Measurements from ENCODE around the gene ECM2. TPM values are rescaled to one million over a fixed set of nuclear protein-coding genes. Genes with fewer than 3 reads are reported as not detected.

ECM2 gene
- polyA plus RNA-seq, 2 donors: 0.41 to 0.84 TPM

DNA sequence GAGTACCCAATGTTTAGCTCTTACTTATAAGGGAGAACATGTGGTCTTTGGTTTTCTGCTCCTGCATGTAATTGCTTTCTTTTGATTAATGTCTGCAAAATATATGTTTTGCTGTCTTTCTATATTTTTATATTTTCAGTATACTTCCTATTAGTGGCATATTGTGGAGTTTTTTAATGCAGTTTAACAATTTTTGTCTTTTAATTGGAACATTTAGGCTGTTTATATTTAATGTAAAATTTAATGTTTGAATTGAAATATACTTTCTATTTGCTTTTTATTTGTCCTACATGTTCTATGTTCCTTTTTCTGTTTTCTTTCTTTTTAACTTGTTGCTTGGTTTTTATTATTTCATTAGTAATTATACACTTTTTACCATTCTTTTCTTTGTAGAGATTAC is 4.9 kb downstream of the ECM2 start:
- no peak overlapping the region for H3K4me3 ChIP-seq (ENCODE audit: low read depth in 1 of 2, low read length in 2 of 2)
- no peak overlapping the region for H3K27ac ChIP-seq (ENCODE audit: low read depth in 2 of 2, low read length in 1 of 2)
- H3K27me3 ChIP-seq (ENCODE audit: control insufficient read depth in 1 of 2, insufficient read depth in 2 of 2, low read length in 2 of 2): no peaks in the 10 kb centered on the region
- H3K36me3 ChIP-seq (ENCODE audit: control insufficient read depth in 2 of 2, insufficient read depth in 2 of 2, low read length in 1 of 2): no peaks in the 10 kb centered on the region
- no peaks in the 10 kb centered on the region for H3K9me3 ChIP-seq (ENCODE audit: control insufficient read depth in 2 of 2, insufficient read depth in 1 of 2, low read depth in 1 of 2, low read length in 1 of 2)
- no peaks in the 10 kb centered on the region for H3K4me1 ChIP-seq (ENCODE audit: control insufficient read depth in 2 of 2, insufficient read depth in 2 of 2, low read length in 1 of 2)

GRCh38 chr9:92529124-92529523 is 6.7 kb downstream of the ECM2 start:
- 95 to 96% methylated on average over 3 of the region's 3 CpGs for WGBS, 2 donors
- Histone ChIP-seq H3K27ac (ENCODE audit: low read depth in 2 of 2, low read length in 1 of 2) (no peak overlapping the region), H3K4me3 (ENCODE audit: low read depth in 1 of 2, low read length in 2 of 2) (no peak overlapping the region), H3K4me1 (ENCODE audit: control insufficient read depth in 2 of 2, insufficient read depth in 2 of 2, low read length in 1 of 2) (no peaks in the 10 kb centered on the region), H3K9me3 (ENCODE audit: control insufficient read depth in 2 of 2, insufficient read depth in 1 of 2, low read depth in 1 of 2, low read length in 1 of 2) (no peaks in the 10 kb centered on the region), H3K27me3 (ENCODE audit: control insufficient read depth in 1 of 2, insufficient read depth in 2 of 2, low read length in 2 of 2) (no peaks in the 10 kb centered on the region), H3K36me3 (ENCODE audit: control insufficient read depth in 2 of 2, insufficient read depth in 2 of 2, low read length in 1 of 2) (no peaks in the 10 kb centered on the region)

DNA sequence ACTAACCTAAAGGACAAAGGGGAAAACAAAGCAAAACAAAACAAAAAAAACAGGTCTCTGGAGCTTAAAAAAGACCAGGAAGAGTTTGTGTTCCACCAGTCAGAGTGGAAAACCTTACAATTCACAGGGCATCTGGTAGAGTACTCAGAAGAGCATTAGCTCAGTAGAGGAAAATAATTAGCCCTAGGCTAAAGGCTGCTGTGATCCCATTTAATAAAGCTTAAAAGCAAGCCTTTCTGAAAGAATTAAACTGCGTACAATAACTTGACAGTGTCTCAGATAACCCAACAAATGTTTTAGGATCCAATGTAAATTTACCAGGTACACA is 7.3 kb downstream of the ECM2 start:
- Histone ChIP-seq H3K4me3 (ENCODE audit: low read depth in 1 of 2, low read length in 2 of 2) (no peak overlapping the region), H3K27ac (ENCODE audit: low read depth in 2 of 2, low read length in 1 of 2) (no peak overlapping the region), H3K27me3 (ENCODE audit: control insufficient read depth in 1 of 2, insufficient read depth in 2 of 2, low read length in 2 of 2) (no peaks in the 10 kb centered on the region)

GRCh38 chr9:92527832-92528521 is 7.8 kb downstream of the ECM2 start:
- H3K36me3 ChIP-seq (ENCODE audit: control insufficient read depth in 2 of 2, insufficient read depth in 2 of 2, low read length in 1 of 2): no peaks in the 10 kb centered on the region
- H3K4me3 ChIP-seq (ENCODE audit: low read depth in 1 of 2, low read length in 2 of 2): no peak overlapping the region
- no peaks in the 10 kb centered on the region for H3K9me3 ChIP-seq (ENCODE audit: control insufficient read depth in 2 of 2, insufficient read depth in 1 of 2, low read depth in 1 of 2, low read length in 1 of 2)
- no peaks in the 10 kb centered on the region for H3K4me1 ChIP-seq (ENCODE audit: control insufficient read depth in 2 of 2, insufficient read depth in 2 of 2, low read length in 1 of 2)
- no peaks in the 10 kb centered on the region for H3K27me3 ChIP-seq (ENCODE audit: control insufficient read depth in 1 of 2, insufficient read depth in 2 of 2, low read length in 2 of 2)
- whole genome bisulfite sequencing, 2 donors: 90 to 93% methylated on average over 4 of the region's 4 CpGs
- no peak overlapping the region for H3K27ac ChIP-seq (ENCODE audit: low read depth in 2 of 2, low read length in 1 of 2)

More for the DNA sequence above, 7.3 kb downstream of the ECM2 start:
- H3K4me1 ChIP-seq (ENCODE audit: control insufficient read depth in 2 of 2, insufficient read depth in 2 of 2, low read length in 1 of 2): no peaks in the 10 kb centered on the region
- H3K36me3 ChIP-seq (ENCODE audit: control insufficient read depth in 2 of 2, insufficient read depth in 2 of 2, low read length in 1 of 2): no peaks in the 10 kb centered on the region
- 79 to 90% methylated on average over 1 of the region's 1 CpG for WGBS, 2 donors
- H3K9me3 ChIP-seq (ENCODE audit: control insufficient read depth in 2 of 2, insufficient read depth in 1 of 2, low read depth in 1 of 2, low read length in 1 of 2): no peaks in the 10 kb centered on the region

DNA sequence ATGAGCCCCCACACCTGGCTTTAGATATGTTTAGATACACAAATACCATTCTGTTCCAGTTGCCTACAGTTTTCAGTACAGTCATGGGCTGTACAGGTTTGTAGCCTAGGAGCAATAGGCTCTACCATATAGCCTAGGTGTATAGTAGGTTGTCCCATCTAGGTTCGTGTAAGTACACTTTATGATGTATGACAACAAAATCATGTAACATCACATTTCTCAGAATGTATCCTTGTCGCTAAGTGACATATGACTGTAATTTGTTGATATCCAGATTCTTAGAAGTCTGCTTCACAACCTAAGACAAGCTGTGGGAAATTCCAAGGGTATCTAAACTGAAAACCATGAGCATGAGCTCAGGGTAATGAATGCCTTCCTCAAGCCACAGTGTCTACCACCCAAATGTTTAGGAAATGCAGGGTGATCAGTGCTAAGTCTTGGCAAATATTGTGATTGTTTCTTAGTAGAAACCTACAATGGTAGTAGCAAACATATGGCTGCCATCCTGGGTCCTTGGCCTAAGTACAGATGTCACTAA is 8.4 kb downstream of the ECM2 start:
- H3K9me3 ChIP-seq (ENCODE audit: control insufficient read depth in 2 of 2, insufficient read depth in 1 of 2, low read depth in 1 of 2, low read length in 1 of 2): no peaks in the 10 kb centered on the region
- 91% methylated on average over 2 of the region's 2 CpGs for WGBS, 2 donors
- H3K36me3 ChIP-seq (ENCODE audit: control insufficient read depth in 2 of 2, insufficient read depth in 2 of 2, low read length in 1 of 2): no peaks in the 10 kb centered on the region
- no peak overlapping the region for H3K27ac ChIP-seq (ENCODE audit: low read depth in 2 of 2, low read length in 1 of 2)
- no peaks in the 10 kb centered on the region for H3K27me3 ChIP-seq (ENCODE audit: control insufficient read depth in 1 of 2, insufficient read depth in 2 of 2, low read length in 2 of 2)
- H3K4me1 ChIP-seq (ENCODE audit: control insufficient read depth in 2 of 2, insufficient read depth in 2 of 2, low read length in 1 of 2): no peaks in the 10 kb centered on the region
- H3K4me3 ChIP-seq (ENCODE audit: low read depth in 1 of 2, low read length in 2 of 2): no peak overlapping the region

GRCh38 chr9:92525306-92525705 is 10.5 kb downstream of the ECM2 start:
- no peaks in the 10 kb centered on the region for H3K27me3 ChIP-seq (ENCODE audit: control insufficient read depth in 1 of 2, insufficient read depth in 2 of 2, low read length in 2 of 2)
- H3K27ac ChIP-seq (ENCODE audit: low read depth in 2 of 2, low read length in 1 of 2): no peak overlapping the region
- H3K36me3 ChIP-seq (ENCODE audit: control insufficient read depth in 2 of 2, insufficient read depth in 2 of 2, low read length in 1 of 2): no peaks in the 10 kb centered on the region
- H3K4me3 ChIP-seq (ENCODE audit: low read depth in 1 of 2, low read length in 2 of 2): no peak overlapping the region
- H3K4me1 ChIP-seq (ENCODE audit: control insufficient read depth in 2 of 2, insufficient read depth in 2 of 2, low read length in 1 of 2): no peaks in the 10 kb centered on the region
- WGBS, 2 donors: 93 to 94% methylated on average over 5 of the region's 5 CpGs
- no peaks in the 10 kb centered on the region for H3K9me3 ChIP-seq (ENCODE audit: control insufficient read depth in 2 of 2, insufficient read depth in 1 of 2, low read depth in 1 of 2, low read length in 1 of 2)

- H3K4me3 ChIP-seq (ENCODE audit: low read depth in 1 of 2, low read length in 2 of 2): no peak overlapping the region
- no peak overlapping the region for H3K27ac ChIP-seq (ENCODE audit: low read depth in 2 of 2, low read length in 1 of 2)
- H3K27me3 ChIP-seq (ENCODE audit: control insufficient read depth in 1 of 2, insufficient read depth in 2 of 2, low read length in 2 of 2): no peaks in the 10 kb centered on the region
- no peaks in the 10 kb centered on the region for H3K36me3 ChIP-seq (ENCODE audit: control insufficient read depth in 2 of 2, insufficient read depth in 2 of 2, low read length in 1 of 2)
- 100% methylated on average over 1 of the region's 1 CpG for WGBS, 2 donors
- no peaks in the 10 kb centered on the region for H3K4me1 ChIP-seq (ENCODE audit: control insufficient read depth in 2 of 2, insufficient read depth in 2 of 2, low read length in 1 of 2)
- H3K9me3 ChIP-seq (ENCODE audit: control insufficient read depth in 2 of 2, insufficient read depth in 1 of 2, low read depth in 1 of 2, low read length in 1 of 2): no peaks in the 10 kb centered on the region
These were observed 10.9 kb downstream of the ECM2 start for GRCh38 chr9:92524881-92525280.

DNA sequence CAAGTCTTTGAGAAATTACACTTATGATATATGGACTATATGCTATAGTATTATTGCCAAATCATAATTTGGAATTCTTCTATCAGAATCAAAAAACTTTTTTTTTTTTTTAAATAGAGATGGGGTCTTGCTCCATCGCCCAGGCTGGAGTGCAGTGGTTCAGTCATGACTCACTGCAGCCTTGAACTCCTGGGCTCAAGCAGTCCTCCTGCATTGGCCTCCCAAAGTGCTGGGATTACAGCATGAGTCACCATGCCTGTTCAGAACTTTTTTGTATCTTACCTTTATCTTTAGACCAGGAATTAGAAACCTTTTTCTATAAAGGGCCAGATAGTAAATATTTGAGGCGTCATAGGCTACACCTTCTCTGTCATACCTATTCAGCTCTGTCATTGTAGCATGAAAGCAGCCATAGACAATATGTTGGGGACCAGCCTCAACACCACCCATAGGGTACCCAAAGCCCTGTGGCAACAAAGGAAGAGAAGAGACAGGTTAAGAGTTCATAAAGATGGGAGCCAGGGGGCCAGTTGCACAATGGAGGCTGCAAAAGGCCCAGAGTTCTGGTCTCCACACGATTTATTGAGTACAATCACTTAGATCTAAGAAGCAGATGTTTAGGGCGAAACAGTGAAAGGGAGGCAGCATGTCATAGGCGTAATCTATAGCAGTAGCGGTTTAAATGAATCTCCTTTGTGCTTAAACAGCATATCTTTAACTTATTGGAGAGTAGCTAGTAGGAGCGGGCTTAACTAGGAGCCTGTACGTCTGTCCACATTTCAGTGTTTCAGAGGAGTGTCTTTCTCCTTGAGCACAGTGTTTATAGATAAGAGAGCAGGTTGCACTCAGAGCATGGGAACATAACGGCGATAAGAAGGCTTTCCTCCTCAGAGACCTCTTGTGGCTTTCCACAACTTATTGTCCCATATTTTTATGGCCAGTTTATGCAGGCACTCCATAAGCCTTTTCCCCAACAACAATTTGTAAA is 12.5 kb downstream of the ECM2 start:
- no peaks in the 10 kb centered on the region for H3K27me3 ChIP-seq (ENCODE audit: control insufficient read depth in 1 of 2, insufficient read depth in 2 of 2, low read length in 2 of 2)
- no peaks in the 10 kb centered on the region for H3K4me1 ChIP-seq (ENCODE audit: control insufficient read depth in 2 of 2, insufficient read depth in 2 of 2, low read length in 1 of 2)
- H3K36me3 ChIP-seq (ENCODE audit: control insufficient read depth in 2 of 2, insufficient read depth in 2 of 2, low read length in 1 of 2): no peaks in the 10 kb centered on the region
- 81 to 95% methylated on average over 10 of the region's 10 CpGs for WGBS, 2 donors
- no peaks in the 10 kb centered on the region for H3K9me3 ChIP-seq (ENCODE audit: control insufficient read depth in 2 of 2, insufficient read depth in 1 of 2, low read depth in 1 of 2, low read length in 1 of 2)
- H3K4me3 ChIP-seq (ENCODE audit: low read depth in 1 of 2, low read length in 2 of 2): no peak overlapping the region
- H3K27ac ChIP-seq (ENCODE audit: low read depth in 2 of 2, low read length in 1 of 2): no peak overlapping the region

- no peaks in the 10 kb centered on the region for H3K27me3 ChIP-seq (ENCODE audit: control insufficient read depth in 1 of 2, insufficient read depth in 2 of 2, low read length in 2 of 2)
- H3K27ac ChIP-seq (ENCODE audit: low read depth in 2 of 2, low read length in 1 of 2): no peak overlapping the region
- H3K4me3 ChIP-seq (ENCODE audit: low read depth in 1 of 2, low read length in 2 of 2): no peak overlapping the region
- H3K36me3 ChIP-seq (ENCODE audit: control insufficient read depth in 2 of 2, insufficient read depth in 2 of 2, low read length in 1 of 2): no peaks in the 10 kb centered on the region
- no peaks in the 10 kb centered on the region for H3K4me1 ChIP-seq (ENCODE audit: control insufficient read depth in 2 of 2, insufficient read depth in 2 of 2, low read length in 1 of 2)
- no peaks in the 10 kb centered on the region for H3K9me3 ChIP-seq (ENCODE audit: control insufficient read depth in 2 of 2, insufficient read depth in 1 of 2, low read depth in 1 of 2, low read length in 1 of 2)
- 87 to 99% methylated on average over 2 of the region's 2 CpGs for WGBS, 2 donors
These were observed 15.0 kb downstream of the ECM2 start for GRCh38 chr9:92520837-92521236.

Measured in esophagus (tissue), 2 donors.